GM18526 (cell line): Measurements from ENCODE around the gene ACBD6.

Experiments
- POLR2A ChIP-seq: IDR thresholded peaks from 3 replicates; pipeline ENCODE4 v1.6.1; 2011; ENCODE audit not compliant: insufficient read length; ENCODE audit errors: extremely low read depth

Gene ACBD6

GRCh38 chr1:180247061-180247460, 255.3 kb downstream of the ACBD6 start:
- TF ChIP-seq POLR2A: no peak

DNA sequence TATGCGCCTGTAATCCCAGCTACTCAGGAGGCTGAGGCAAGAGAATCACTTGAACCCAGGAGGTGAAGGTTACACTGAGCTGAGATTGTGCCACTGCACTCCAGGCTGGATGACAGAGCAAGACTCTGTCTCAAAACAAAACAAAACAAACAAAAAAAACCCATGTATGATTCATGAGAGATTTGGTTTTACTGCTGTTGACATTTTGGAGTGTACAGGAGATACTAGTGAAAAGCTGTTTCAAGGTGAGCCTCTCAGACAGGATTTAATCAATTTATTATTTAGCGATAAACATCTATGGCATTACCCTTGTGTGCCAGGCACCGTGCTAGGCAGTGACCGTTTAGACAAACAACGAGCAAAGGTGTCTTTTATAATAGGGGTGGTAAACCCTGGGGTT, 255.8 kb downstream of the ACBD6 start:
- TF ChIP-seq POLR2A: no peak

DNA sequence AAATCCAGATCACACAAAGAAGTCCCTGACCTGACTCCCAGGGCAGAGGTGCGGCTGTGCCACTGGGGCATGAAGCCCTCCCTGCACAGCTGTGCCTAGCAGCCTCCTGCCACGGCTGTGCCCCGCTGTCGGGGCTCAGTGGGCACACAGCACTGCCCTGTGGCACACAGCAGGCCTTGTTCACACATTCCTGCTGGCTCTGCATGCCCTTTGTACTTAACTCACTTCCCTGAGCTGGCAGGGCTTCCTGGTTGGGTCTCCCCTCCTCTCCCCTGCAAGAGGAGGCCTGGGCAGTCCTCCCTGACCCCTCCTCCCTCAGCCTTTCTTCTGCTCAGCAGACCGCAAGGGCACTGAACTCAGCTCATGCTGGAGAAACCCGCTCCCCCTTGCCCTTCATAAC, 257.5 kb downstream of the ACBD6 start:
- TF ChIP-seq POLR2A: no peak

GRCh38 chr1:180243517-180244221, 258.7 kb downstream of the ACBD6 start:
- no peak for TF ChIP-seq POLR2A

- TF ChIP-seq POLR2A: no peak
These were observed 260.4 kb downstream of the ACBD6 start for GRCh38 chr1:180241716-180242544.

GRCh38 chr1:180239145-180240096, 263.0 kb downstream of the ACBD6 start:
- TF ChIP-seq POLR2A: no peak

DNA sequence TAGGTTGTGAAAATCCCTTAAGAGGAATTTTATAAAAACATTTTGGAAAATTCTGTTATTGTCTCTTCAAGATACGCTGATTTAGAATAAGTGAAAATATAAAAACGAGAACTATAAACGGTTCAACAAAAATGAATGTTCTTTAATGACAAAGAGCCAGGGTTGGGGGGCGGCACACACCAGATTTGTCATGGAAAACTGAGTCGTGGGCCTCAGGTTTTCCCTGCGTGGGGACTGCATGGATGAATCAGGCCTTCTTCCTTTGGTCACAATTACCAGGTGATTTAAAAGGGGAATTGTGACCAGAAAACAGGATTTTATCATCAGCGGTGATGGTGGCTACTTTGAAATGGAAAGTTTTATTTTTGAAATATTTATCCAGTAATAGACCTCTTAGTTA, 263.7 kb downstream of the ACBD6 start:
- TF ChIP-seq POLR2A: no peak
